PC-9 (cell line): ENCODE measurements around the gene HELZ.

Source experiments
- CTCF ChIP-seq: fragments of 200-600 bp; sonication (generic); conservative IDR thresholded peaks from 2 replicates; pipeline ENCODE4 v1.6.1; 2017; ENCODE audit warnings: mixed run types, antibody characterized with exemption, mild to moderate bottlenecking, moderate library complexity
- EZH2 ChIP-seq: fragments of 200-600 bp; sonication (generic); IDR thresholded peaks from 2 replicates; pipeline ENCODE4 v1.8.0; 2017; ENCODE audit warnings: antibody characterized with exemption, low read depth

- TF ChIP-seq CTCF = no peak
- no peak for TF ChIP-seq EZH2
Measured at GRCh38 chr17:67208232-67208631, 36.8 kb downstream of the HELZ start.
